ENCODE measurements around the gene SNX27.

DNA sequence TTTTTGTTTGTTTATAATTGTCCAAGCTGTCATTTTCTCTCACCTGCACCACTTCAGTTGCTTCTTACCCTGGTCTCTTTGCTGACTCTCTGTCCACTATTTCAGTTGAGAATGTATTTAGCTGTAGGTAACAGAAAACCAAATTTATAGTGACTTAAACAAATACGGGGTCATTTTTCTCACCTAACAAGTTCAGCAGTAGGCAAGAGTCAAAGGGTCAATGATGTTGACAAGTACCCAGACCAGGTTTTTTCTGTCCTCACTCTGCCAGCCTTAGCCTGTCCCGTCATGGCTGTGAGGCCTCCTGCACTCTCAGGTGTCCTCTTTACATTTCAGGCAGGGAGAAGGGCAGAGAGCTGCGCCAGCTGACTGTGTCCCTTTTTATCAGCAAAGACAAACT lies 121.3 kb downstream of the SNX27 start:
- TF ChIP-seq BHLHE40 (IDR thresholded peaks at IDR 0.05; ENCODE audit: borderline replicate concordance) (no peak), TARDBP (IDR thresholded peaks at IDR 0.05) (no peak), SP1 (IDR thresholded peaks at IDR 0.05) (no peak), FOXK2 (IDR thresholded peaks at IDR 0.05) (no peak), ARNT (IDR thresholded peaks at IDR 0.05) (no peak), SUZ12 (IDR thresholded peaks at IDR 0.05) (no peak), ZNF384 (IDR thresholded peaks at IDR 0.05) (no peak), FOXM1 (IDR thresholded peaks at IDR 0.05; ENCODE audit: borderline replicate concordance) (no peak), HDGF (IDR thresholded peaks at IDR 0.05; ENCODE audit: borderline replicate concordance) (no peak), ELF4 (IDR thresholded peaks at IDR 0.05) (no peak), CTBP1 (IDR thresholded peaks at IDR 0.05; ENCODE audit: borderline replicate concordance) (no peak), LEF1 (IDR thresholded peaks at IDR 0.05; ENCODE audit: borderline replicate concordance) (no peak)
- TF ChIP-seq, protein P1, sequence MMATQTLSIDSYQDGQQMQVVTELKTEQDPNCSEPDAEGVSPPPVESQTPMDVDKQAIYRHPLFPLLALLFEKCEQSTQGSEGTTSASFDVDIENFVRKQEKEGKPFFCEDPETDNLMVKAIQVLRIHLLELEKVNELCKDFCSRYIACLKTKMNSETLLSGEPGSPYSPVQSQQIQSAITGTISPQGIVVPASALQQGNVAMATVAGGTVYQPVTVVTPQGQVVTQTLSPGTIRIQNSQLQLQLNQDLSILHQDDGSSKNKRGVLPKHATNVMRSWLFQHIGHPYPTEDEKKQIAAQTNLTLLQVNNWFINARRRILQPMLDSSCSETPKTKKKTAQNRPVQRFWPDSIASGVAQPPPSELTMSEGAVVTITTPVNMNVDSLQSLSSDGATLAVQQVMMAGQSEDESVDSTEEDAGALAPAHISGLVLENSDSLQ (IDR thresholded peaks at IDR 0.05), result no peak
